ENCODE data around the gene GFOD1.

GFOD1 gene

DNA sequence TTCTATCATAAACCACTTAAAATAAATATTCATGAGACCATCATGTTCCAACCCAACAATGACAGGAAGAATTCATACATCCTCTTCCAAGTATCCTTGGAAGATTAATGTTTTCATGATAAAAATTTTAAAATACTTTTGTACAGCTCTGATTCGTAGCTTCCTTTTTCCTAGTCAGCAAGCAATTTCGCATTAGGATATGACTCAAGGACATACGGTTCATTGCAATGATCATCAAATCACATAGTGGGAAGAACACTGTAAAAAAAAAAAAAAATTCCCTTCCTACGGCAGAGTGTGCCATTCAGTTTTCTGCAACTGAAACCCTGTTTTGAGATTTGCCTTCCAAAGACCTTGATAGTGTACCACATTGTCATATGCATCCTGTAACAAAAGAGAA lies 35.3 kb upstream of the GFOD1 start:
- TF ChIP-seq, protein P1, sequence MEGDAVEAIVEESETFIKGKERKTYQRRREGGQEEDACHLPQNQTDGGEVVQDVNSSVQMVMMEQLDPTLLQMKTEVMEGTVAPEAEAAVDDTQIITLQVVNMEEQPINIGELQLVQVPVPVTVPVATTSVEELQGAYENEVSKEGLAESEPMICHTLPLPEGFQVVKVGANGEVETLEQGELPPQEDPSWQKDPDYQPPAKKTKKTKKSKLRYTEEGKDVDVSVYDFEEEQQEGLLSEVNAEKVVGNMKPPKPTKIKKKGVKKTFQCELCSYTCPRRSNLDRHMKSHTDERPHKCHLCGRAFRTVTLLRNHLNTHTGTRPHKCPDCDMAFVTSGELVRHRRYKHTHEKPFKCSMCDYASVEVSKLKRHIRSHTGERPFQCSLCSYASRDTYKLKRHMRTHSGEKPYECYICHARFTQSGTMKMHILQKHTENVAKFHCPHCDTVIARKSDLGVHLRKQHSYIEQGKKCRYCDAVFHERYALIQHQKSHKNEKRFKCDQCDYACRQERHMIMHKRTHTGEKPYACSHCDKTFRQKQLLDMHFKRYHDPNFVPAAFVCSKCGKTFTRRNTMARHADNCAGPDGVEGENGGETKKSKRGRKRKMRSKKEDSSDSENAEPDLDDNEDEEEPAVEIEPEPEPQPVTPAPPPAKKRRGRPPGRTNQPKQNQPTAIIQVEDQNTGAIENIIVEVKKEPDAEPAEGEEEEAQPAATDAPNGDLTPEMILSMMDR (IDR thresholded peaks at IDR 0.05; ENCODE audit: borderline replicate concordance, insufficient read depth, low read depth, low read length) = no peak
- no peak overlapping the region for H3K4me3 ChIP-seq (ENCODE audit: low read depth, low read length)

DNA sequence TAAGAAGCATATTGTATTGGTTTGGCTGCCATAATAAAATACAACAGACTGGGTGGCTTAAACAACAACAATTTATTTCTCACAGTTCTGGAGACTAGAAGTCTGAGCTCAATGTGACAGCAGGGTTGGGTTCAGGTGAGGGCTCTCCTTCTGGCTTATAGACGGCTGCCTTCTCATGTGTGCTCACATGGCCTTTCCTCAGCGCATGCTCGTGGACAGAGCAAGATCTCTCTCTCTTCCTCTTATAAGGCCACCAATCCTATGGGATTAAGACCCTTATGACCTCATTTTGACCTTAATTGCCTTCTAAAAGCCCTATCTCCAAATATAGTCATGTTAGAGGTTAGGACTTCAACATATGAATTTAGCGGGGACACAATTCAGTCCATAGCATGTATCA lies 32.4 kb upstream of the GFOD1 start:
- no peak overlapping the region for H3K4me3 ChIP-seq (ENCODE audit: low read depth, low read length)
- TF ChIP-seq, protein P1 (IDR thresholded peaks at IDR 0.05; ENCODE audit: borderline replicate concordance, insufficient read depth, low read depth, low read length) = no peak

DNA sequence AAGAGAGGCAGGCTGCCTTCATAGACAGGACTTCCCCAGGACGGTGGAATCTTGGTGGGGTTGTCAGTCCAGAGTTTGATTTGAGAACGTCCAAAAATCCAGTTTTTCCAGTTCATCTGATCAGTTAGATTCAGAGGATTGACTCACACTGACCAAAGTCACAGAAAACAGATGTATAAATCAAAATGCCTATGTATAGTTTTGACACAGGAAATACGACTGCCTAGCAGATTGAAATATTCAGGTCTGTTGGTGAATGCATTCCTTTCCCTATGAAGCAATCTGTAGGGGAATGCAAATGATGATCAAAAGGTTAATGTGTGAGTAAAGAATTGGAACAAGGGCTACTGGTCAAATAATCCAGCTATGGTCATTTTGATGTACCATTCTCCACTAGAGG lies 29.7 kb upstream of the GFOD1 start:
- TF ChIP-seq, protein P1 (IDR thresholded peaks at IDR 0.05; ENCODE audit: borderline replicate concordance, insufficient read depth, low read depth, low read length) = no peak
- H3K4me3 ChIP-seq (ENCODE audit: low read depth, low read length) = no peak overlapping the region

DNA sequence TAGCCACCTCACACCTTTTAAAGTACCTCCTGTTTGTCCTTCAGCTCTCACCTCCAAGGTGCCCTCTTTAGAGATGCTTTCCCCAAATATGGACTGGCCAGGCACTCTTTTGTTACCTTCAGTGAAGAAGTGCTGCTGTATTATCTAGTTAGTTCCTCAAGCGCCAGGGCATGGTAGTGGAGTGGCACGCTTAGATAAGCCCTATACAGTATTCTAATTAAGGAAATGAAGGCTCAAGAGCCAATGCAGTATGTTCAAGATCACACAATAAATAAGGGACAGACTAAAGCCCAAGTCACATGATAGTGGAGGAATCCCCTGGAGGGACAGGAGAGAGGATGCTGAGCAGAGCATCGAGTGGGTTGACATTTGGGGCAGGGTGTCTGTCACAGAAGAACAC lies 28.5 kb upstream of the GFOD1 start:
- TF ChIP-seq, protein P1 (IDR thresholded peaks at IDR 0.05; ENCODE audit: borderline replicate concordance, insufficient read depth, low read depth, low read length) = no peak

DNA sequence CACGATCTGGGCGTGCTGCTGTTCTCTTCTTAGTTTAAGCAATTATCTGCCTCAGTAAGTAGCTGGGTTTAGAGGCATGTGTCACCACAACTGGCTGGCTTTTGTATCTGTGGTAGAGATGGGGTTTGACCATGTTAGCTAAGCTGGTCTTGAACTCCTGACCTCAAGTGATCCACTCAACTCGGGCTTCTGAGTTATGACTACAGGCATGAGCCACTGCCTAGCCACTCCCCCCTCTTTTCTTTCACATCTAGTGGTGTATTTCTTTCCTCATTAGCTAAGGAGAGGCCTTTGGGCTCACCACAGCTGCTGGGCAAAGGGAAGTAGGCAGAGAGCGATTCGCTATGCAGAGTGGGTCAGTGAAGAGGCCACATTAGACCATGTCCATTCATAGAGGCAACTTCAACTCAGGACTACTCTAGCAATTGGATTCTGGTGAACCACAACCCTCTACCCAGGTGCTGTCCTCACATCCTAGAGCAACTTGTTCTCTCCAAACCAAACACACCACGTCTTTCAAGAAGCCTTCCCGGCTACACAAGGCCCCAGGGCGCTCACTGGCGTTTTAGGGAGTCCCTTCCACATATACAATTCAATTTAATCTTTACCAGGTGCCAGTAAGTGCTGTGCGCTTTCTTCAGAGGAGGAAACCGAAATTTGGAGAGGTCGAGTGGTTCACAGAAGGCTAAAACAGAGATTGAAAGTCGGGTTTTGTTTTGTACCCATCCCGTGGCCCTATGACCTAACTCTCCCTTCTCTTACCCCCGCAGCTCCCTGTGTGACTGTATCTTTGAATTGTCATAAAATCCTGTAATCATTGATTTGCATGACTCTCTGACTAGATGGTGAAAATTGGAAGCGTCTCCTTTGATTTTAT lies 26.5 kb upstream of the GFOD1 start:
- TF ChIP-seq, protein P1 (IDR thresholded peaks at IDR 0.05; ENCODE audit: borderline replicate concordance, insufficient read depth, low read depth, low read length) = no peak
- H3K4me3 ChIP-seq (ENCODE audit: low read depth, low read length) = no peak overlapping the region

More for the DNA sequence above, 28.5 kb upstream of the GFOD1 start:
- H3K4me3 ChIP-seq (ENCODE audit: low read depth, low read length) = no peak overlapping the region

DNA sequence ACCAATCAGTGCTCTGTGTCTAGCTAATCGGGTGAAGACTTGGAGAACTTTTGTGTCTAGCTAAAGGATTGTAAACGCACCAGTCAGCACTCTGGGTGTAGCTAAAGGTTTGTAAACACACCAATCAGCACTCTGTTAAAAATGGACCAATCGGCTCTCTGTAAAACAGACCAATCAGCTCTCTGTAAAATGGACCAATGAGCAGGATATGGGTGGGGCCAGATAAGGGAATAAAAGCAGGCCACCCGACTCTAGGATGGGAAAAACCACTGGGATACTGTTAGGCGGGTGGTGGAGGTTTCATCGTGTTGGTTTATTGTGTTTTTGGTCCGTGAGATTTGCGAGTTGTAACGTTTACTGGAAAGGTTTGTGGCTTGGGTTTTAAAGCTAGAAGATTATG lies 25.5 kb upstream of the GFOD1 start:
- no peak overlapping the region for H3K4me3 ChIP-seq (ENCODE audit: low read depth, low read length)
- TF ChIP-seq, protein P1 (IDR thresholded peaks at IDR 0.05; ENCODE audit: borderline replicate concordance, insufficient read depth, low read depth, low read length) = no peak

Data from GM12875 (cell line).